DOHH2 (cell line): ENCODE data around the gene NELFCD.

Experiments used
- H3F3A ChIP-seq: fragments of 200-600 bp; sonication (generic), shearing (Covaris generic); 2 replicates; pipeline ENCODE4 v1.6.0; 2016; ENCODE audit warnings: antibody characterized with exemption, mild to moderate bottlenecking; ENCODE audit not compliant: control insufficient read depth, insufficient read depth
- H3K27ac ChIP-seq: fragments of 200-600 bp; sonication (generic); 2 replicates; pipeline ENCODE4 v1.5.1; 2014; ENCODE audit warnings: low read depth, mild to moderate bottlenecking, low read length, moderate library complexity
- H3K27me3 ChIP-seq: fragments of 200-600 bp; sonication (generic); 2 replicates; pipeline ENCODE4 v1.6.1; 2014; ENCODE audit warnings: mild to moderate bottlenecking, low read length, mixed read lengths; ENCODE audit not compliant: control insufficient read depth
- H3K36me3 ChIP-seq: fragments of 200-600 bp; sonication (generic); 2 replicates; pipeline ENCODE4 v1.6.1; 2014; ENCODE audit warnings: mild to moderate bottlenecking, low read length, moderate library complexity, mixed read lengths; ENCODE audit not compliant: control insufficient read depth
- H3K4me1 ChIP-seq: fragments of 200-600 bp; sonication (generic); 2 replicates; pipeline ENCODE4 v1.6.1; 2014; ENCODE audit warnings: mild to moderate bottlenecking, low read length, mixed read lengths; ENCODE audit not compliant: control insufficient read depth
- H3K4me2 ChIP-seq: fragments of 200-600 bp; sonication (generic); 2 replicates; pipeline ENCODE4 v1.6.0; 2014; ENCODE audit warnings: mild to moderate bottlenecking, low read length, moderate library complexity
- H3K4me3 ChIP-seq: fragments of 200-600 bp; sonication (generic); 2 replicates; pipeline ENCODE4 v1.5.1; 2014; ENCODE audit warnings: mild to moderate bottlenecking, low read length, mixed read lengths
- H3K79me2 ChIP-seq: fragments of 200-600 bp; sonication (generic); 2 replicates; pipeline ENCODE4 v1.6.1; 2014; ENCODE audit warnings: mild to moderate bottlenecking, low read length, mixed read lengths; ENCODE audit not compliant: control insufficient read depth
- H3K9me2 ChIP-seq: fragments of 200-600 bp; sonication (generic); replicated peaks from 2 replicates; pipeline ENCODE4 v1.6.1; 2014; ENCODE audit warnings: mild to moderate bottlenecking, low read length, mixed read lengths; ENCODE audit not compliant: control insufficient read depth
- H3K9me3 ChIP-seq: fragments of 200-600 bp; sonication (generic); 2 replicates; pipeline ENCODE4 v1.6.1; 2014; ENCODE audit warnings: antibody characterized with exemption, low read length, mixed read lengths; ENCODE audit not compliant: control insufficient read depth, insufficient read depth
- H4K20me1 ChIP-seq: fragments of 200-600 bp; sonication (generic); 2 replicates; pipeline ENCODE4 v1.6.0; 2014; ENCODE audit warnings: low read depth, mild to moderate bottlenecking, antibody characterized with exemption, low read length, moderate library complexity; ENCODE audit not compliant: control insufficient read depth, insufficient read depth
- CTCF ChIP-seq: fragments of 200-600 bp; sonication (generic); IDR thresholded peaks from one replicate; pipeline ENCODE4 v1.5.1; 2014; ENCODE audit warnings: antibody characterized with exemption, mild to moderate bottlenecking, low read depth, low read length; ENCODE audit not compliant: poor library complexity, severe bottlenecking
- EZH2phosphoT487 ChIP-seq: fragments of 200-600 bp; sonication (generic); IDR thresholded peaks from 2 replicates; pipeline ENCODE4 v1.6.1; 2017; ENCODE audit warnings: borderline replicate concordance, mild to moderate bottlenecking, antibody characterized with exemption, low read length, moderate library complexity, mixed read lengths

NELFCD gene

GRCh38 chr20:58986968-58987517, 6.0 kb downstream of the NELFCD start:
- no peaks in the 10 kb centered on the region for H3K27me3 ChIP-seq
- no peaks in the 10 kb centered on the region for H3K9me2 ChIP-seq
- H3K4me3 ChIP-seq = no peak overlapping the region
- peaks cover 23% of the 10 kb centered on the region for H3K4me1 ChIP-seq
- peaks cover 53% of the 10 kb centered on the region for H3K79me2 ChIP-seq
- peaks cover 71% of the 10 kb centered on the region for H3K36me3 ChIP-seq
- H3K27ac ChIP-seq = no peak overlapping the region
- peaks cover 3% of the 10 kb centered on the region; the same call in 1 of the 2 replicates for H4K20me1 ChIP-seq
- TF ChIP-seq CTCF (no peak), EZH2phosphoT487 (no peak)
- peaks cover 15% of the 10 kb centered on the region for H3F3A ChIP-seq
- no peaks in the 10 kb centered on the region for H3K9me3 ChIP-seq
- H3K4me2 ChIP-seq = no peak overlapping the region

GRCh38 chr20:58987790-58988564, 6.9 kb downstream of the NELFCD start:
- peaks cover 80% of the 10 kb centered on the region for H3K36me3 ChIP-seq
- H3K27ac ChIP-seq = no peak overlapping the region
- peaks cover 3% of the 10 kb centered on the region; the same call in 1 of the 2 replicates for H4K20me1 ChIP-seq
- no peaks in the 10 kb centered on the region for H3K27me3 ChIP-seq
- peaks cover 22% of the 10 kb centered on the region for H3F3A ChIP-seq
- no peak for TF ChIP-seq CTCF
- H3K79me2 ChIP-seq = peaks cover 44% of the 10 kb centered on the region
- H3K4me1 ChIP-seq = peaks cover 15% of the 10 kb centered on the region
- no peak overlapping the region for H3K4me3 ChIP-seq
- no peak overlapping the region for H3K4me2 ChIP-seq
- H3K9me2 ChIP-seq = no peaks in the 10 kb centered on the region
- no peaks in the 10 kb centered on the region for H3K9me3 ChIP-seq

- peaks cover 25% of the 10 kb centered on the region for H3F3A ChIP-seq
- H3K27ac ChIP-seq = no peak overlapping the region
- no peak overlapping the region for H3K4me2 ChIP-seq
- no peak overlapping the region for H3K4me3 ChIP-seq
- H3K27me3 ChIP-seq = no peaks in the 10 kb centered on the region
- peaks cover 17% of the 10 kb centered on the region for H3K4me1 ChIP-seq
- H4K20me1 ChIP-seq = peaks cover 3% of the 10 kb centered on the region; the same call in 1 of the 2 replicates
- TF ChIP-seq EZH2phosphoT487 (no peak), CTCF (no peak)
- no peaks in the 10 kb centered on the region for H3K9me2 ChIP-seq
- H3K79me2 ChIP-seq = peaks cover 39% of the 10 kb centered on the region
- no peaks in the 10 kb centered on the region for H3K9me3 ChIP-seq
- peaks cover 85% of the 10 kb centered on the region for H3K36me3 ChIP-seq
Observed at GRCh38 chr20:58988565-58988882, 7.5 kb downstream of the NELFCD start.
